ENCODE data around the gene AEN.

The AEN gene

DNA sequence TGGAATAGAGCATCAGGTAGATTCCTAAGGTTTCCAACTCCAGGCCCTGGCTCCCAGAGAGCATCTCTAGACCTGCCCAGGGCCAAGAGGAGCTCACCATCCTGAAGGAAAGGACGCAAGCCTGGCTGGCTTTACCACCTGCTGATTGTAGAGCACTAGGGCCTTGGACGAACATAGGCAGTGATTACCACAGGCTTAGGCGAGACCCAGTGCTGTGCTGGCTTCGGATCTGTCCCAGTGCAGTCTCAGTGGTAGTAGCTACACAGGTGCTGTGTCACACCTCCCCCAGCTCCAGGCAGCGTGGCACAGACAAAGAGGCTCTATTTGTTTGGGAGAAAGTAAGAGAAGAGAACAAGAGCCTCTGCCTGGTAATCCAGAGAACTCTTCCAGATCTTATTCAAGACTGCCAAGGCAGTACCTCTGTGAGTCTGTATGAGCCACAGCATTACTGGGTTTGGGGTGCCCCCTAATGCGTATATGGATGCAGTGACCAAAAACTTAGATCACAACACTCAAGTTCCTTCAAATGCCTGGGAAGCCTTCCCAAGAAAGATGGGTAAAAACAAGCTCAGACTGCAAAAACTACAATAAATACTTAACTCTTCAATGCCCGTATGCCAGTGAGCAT, 43.1 kb downstream of the AEN start:
- DNase-seq (ENCODE audit: low spot score): no peak

DNA sequence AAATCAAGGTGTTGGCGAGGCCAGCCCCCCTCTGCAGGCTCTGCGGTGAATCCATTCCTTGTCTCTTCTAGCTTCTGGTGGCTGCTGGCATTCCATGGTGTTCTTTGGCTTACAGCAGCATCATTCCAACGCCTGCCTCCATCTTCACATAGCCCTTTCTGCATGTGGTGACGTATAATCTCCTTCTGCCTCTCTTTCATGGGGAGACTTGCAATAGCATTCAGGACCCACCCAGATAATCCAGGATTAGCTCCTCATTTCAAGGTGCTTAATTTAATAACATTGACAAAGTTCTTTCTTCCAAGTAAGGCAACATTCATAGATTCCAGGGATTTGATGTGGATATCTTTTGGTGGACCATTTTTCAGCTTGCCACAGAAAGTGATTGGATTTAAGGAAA, 53.5 kb downstream of the AEN start:
- DNase-seq (ENCODE audit: low spot score): no peak

DNA sequence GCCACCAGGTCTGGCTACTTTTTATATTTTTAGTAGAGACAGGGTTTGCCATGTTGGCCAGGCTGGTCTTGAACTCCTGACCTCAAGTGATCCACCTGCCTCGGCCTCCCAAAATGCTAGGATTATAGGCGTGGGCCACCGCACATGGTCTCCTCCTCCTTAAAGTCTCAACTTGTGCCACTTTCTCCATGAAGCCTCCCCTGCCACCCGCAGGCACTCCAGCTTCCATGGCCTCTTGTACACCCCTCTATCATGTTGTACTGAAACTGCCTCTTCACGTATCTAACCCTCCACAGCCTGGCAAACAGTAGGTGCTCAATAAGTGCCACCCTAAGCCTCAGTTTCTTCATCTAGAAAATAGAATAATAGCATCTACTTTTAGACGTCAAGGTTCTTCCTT, 57.6 kb downstream of the AEN start:
- no peak for DNase-seq (ENCODE audit: low spot score)

DNA sequence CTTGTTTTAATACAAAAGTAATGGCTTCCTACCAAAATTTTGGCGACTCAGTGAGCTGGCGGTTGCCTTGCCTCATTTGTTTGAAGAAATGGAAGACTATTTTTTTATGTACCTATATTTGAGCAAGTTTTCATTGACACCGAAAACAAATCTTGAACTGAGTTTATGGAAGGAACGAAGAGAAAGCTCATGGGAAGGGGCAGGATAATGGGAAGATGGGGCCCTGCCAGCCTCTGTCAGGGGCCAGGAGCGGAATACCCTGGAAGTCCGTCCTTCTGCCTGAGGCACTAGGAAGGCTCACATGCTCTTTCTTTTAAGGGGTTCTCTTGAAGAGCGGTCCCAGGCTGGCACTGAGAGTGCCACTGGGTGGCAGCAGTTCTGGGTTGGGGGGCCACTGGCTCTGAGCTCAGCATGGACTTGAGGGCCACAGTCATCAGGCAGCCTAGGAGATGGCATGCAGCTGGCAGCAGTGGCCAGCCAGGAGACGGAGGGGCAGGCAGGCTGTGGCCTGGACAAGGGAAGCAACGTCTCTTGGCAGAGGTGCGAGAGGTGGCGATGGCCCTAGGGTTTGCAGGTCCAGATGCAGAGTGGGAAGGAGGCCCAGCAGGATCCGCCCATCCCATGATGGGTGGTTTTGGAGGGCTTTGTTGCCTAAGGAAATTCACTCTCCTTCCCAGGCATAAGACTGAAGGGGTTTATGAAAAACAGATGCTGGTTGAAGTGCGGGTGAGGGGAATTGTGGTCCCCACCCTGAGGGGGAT, 59.3 kb downstream of the AEN start:
- DNase-seq (ENCODE audit: low spot score): no peak

DNA sequence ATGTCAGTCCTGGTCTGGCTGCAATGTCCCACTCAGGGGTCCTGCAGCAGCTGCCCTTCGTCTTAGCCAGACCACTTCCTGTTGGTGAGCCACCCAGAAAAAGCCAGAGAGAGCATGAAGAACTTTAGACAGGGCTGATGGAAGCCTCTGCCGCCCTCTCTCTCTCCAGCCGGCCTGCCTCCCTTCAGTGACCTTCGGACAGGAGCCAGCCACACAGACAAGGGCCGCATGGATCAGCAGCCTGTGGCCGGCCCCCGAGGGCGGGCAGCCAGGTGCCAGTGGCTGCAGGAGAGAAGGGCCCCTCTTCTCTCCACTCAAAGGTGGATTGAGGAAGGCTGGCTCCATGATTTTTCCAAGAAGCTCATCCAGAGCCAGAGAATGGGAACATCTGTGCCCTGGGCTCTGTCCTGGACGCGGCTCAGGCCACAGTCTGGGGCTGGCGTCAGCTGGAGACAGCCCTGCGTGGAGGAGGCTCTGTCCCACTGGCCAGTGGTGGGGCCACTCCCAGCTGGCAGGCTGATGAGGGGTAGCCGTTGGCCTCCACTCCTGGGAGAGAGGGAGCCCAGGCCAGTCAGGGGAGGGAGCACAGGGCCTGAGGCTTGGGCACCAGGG, 60.6 kb downstream of the AEN start:
- peak; percentile 84 for DNase-seq (ENCODE audit: low spot score)

Measured in HuH-7.5 (cell line).